CD14-positive monocyte (primary cell): ENCODE data around the gene NAALADL1. TPM values are rescaled to one million over a fixed set of nuclear protein-coding genes. Genes with fewer than 3 reads are reported as not detected.

Experiments used
- DNase-seq, 3 donors: peaks; one replicate each; pipeline ENCODE4 v3.0.0-alpha.2; 2011 to 2022
- H2AFZ ChIP-seq: 2 replicates; pipeline ENCODE4 v1.6.0; 2012; ENCODE audit warnings: mild to moderate bottlenecking, low read depth, low read length, inconsistent platforms; ENCODE audit not compliant: insufficient read depth, poor library complexity, severe bottlenecking
- H3K27ac ChIP-seq, 2 donors: 1 replicate in 1 of 2; 2 replicates in 1 of 2; pipeline ENCODE4 v1.5.1; 2012 to 2013; ENCODE audit warnings: low read length in 2 of 2, control low read depth in 1 of 2, inconsistent platforms in 1 of 2, low read depth in 1 of 2, mild to moderate bottlenecking in 1 of 2
- H3K27me3 ChIP-seq, 2 donors: one replicate each; pipeline versions ENCODE4 v1.6.0 to v1.6.1; 2011 to 2013; ENCODE audit warnings: low read length in 2 of 2; ENCODE audit not compliant: control insufficient read depth in 2 of 2, insufficient read depth in 2 of 2
- H3K36me3 ChIP-seq, 2 donors: replicated peaks in 1 of 2; 1 replicate in 1 of 2; 2 replicates in 1 of 2; pipeline versions ENCODE4 v1.5.1 to v1.6.1; 2012 to 2013; ENCODE audit warnings: low read length in 2 of 2, control low read depth in 1 of 2, inconsistent platforms in 1 of 2, mild to moderate bottlenecking in 1 of 2; ENCODE audit not compliant: insufficient read depth in 2 of 2, control insufficient read depth in 1 of 2
- H3K4me1 ChIP-seq, 2 donors: 1 replicate in 1 of 2; 2 replicates in 1 of 2; pipeline versions ENCODE4 v1.5.1 to v1.6.1; 2012 to 2013; ENCODE audit warnings: low read length in 2 of 2, control low read depth in 1 of 2, inconsistent platforms in 1 of 2, mild to moderate bottlenecking in 1 of 2, moderate library complexity in 1 of 2; ENCODE audit not compliant: insufficient read depth in 2 of 2, control insufficient read depth in 1 of 2
- H3K4me2 ChIP-seq: replicated peaks from 2 replicates; pipeline ENCODE3; 2012; ENCODE audit warnings: low read length, moderate library complexity, mild to moderate bottlenecking; ENCODE audit not compliant: poor library complexity, severe bottlenecking; ENCODE audit errors: extremely low read depth
- H3K4me3 ChIP-seq, 3 experiments: fragments of 200-600 bp in 1 of 3; sonication (generic) in 1 of 3; replicated peaks in 1 of 3; 1 replicate in 2 of 3; 2 replicates in 1 of 3; pipeline ENCODE4 v1.5.1; 2011 to 2013; ENCODE audit warnings: low read length in 3 of 3, mild to moderate bottlenecking in 3 of 3, control low read depth in 2 of 3, low read depth in 2 of 3, inconsistent platforms in 1 of 3, moderate library complexity in 1 of 3
- H3K79me2 ChIP-seq: 2 replicates; pipeline ENCODE4 v1.6.0; 2012; ENCODE audit warnings: mild to moderate bottlenecking, control low read depth, inconsistent platforms, low read length, moderate library complexity; ENCODE audit not compliant: insufficient read depth
- H3K9ac ChIP-seq: 2 replicates; pipeline ENCODE4 v1.6.0; 2017; ENCODE audit warnings: low read length, mild to moderate bottlenecking; ENCODE audit not compliant: insufficient read depth, poor library complexity, severe bottlenecking
- H3K9me3 ChIP-seq, 2 donors: replicated peaks in 1 of 2; 1 replicate in 1 of 2; 2 replicates in 1 of 2; pipeline versions ENCODE4 v1.5.1 to v1.6.1; 2012 to 2013; ENCODE audit warnings: low read length in 2 of 2, control low read depth in 1 of 2; ENCODE audit not compliant: control insufficient read depth in 1 of 2, insufficient read depth in 1 of 2
- H4K20me1 ChIP-seq: 2 replicates; pipeline ENCODE4 v1.6.0; 2012; ENCODE audit warnings: mild to moderate bottlenecking, low read length, control low read depth, moderate library complexity; ENCODE audit not compliant: insufficient read depth
- H3K27ac Mint-ChIP-seq, 7 donors: one replicate each; pipeline ENCODE4 v1.8.0; 2020; ENCODE audit warnings: mild to moderate bottlenecking in 7 of 7, mixed read lengths in 7 of 7, moderate library complexity in 6 of 7, inconsistent platforms in 2 of 7
- H3K27me3 Mint-ChIP-seq, 3 donors: one replicate each; pipeline ENCODE4 v1.8.0; 2021 to 2022; ENCODE audit warnings: low read depth in 3 of 3, mild to moderate bottlenecking in 3 of 3, mixed read lengths in 3 of 3, moderate library complexity in 3 of 3, inconsistent platforms in 1 of 3
- H3K36me3 Mint-ChIP-seq, 2 donors: one replicate each; pipeline ENCODE4 v1.8.0; 2020; ENCODE audit warnings: mixed read lengths in 2 of 2, inconsistent platforms in 1 of 2, mild to moderate bottlenecking in 1 of 2
- H3K4me1 Mint-ChIP-seq: one replicate; pipeline ENCODE4 v1.8.0; 2020; ENCODE audit warnings: mild to moderate bottlenecking, mixed read lengths
- H3K4me3 Mint-ChIP-seq, 2 donors: one replicate each; pipeline ENCODE4 v1.8.0; 2020; ENCODE audit warnings: mild to moderate bottlenecking in 2 of 2, mixed read lengths in 2 of 2, moderate library complexity in 1 of 2
- H3K9me3 Mint-ChIP-seq, 7 donors: one replicate each; pipeline ENCODE4 v1.8.0; 2020 to 2022; ENCODE audit warnings: mixed read lengths in 7 of 7, mild to moderate bottlenecking in 6 of 7, moderate library complexity in 6 of 7, inconsistent platforms in 2 of 7
- CTCF ChIP-seq: fragments of 200-600 bp; IDR thresholded peaks from one replicate; pipeline ENCODE4 v1.8.0; 2022; ENCODE audit warnings: antibody characterized with exemption, mild to moderate bottlenecking
- WGBS: methylation state at CpG from one replicate; pipeline ENCODE4 v1.1.5; 2013; ENCODE audit warnings: missing lambda C conversion rate; ENCODE audit not compliant: insufficient coverage; 5-methylcytosine and 5-hydroxymethylcytosine counted together
- intact Hi-C, 2 donors: fragments of 100-400 bp; cut with micrococcal nuclease; formaldehyde crosslinking; loops; one replicate each; pipeline versions ENCODE4 v1.15.0 to v1.15.1; 2023
- polyA plus RNA-seq, 3 donors: library from polyadenylated mRNA; depleted of rRNA in 1 of 3; unstranded in 2 of 3; stranded (reverse) in 1 of 3; fragments of 300-500 nt in 2 of 3; fragments of >200 nt in 1 of 3; fragmentation: Illumina TruSeq in 2 of 3; gene quantifications; 1 replicate in 2 of 3; 2 replicates in 1 of 3; pipeline ENCODE4 v1.2.3, GENCODE V29; 2012 to 2021

Gene NAALADL1
- polyA plus RNA-seq, 3 donors: 11.1 to 20.1 (median 20.1) TPM

- H3K4me1 Mint-ChIP-seq: peaks cover 38% of the 10 kb centered on the region
- peaks cover 34 to 53% of the 10 kb centered on the region in 2 donors for H3K36me3 Mint-ChIP-seq
- no peak for DNase-seq
- peaks cover 10% of the 10 kb centered on the region for H4K20me1 ChIP-seq
- H3K4me3 ChIP-seq: no peak overlapping the region
- H3K4me3 Mint-ChIP-seq: no peak overlapping the region
- intact Hi-C loops: loop anchor here in 1 of 2 donors (10.0 kb wide), 2 partner anchors 175 to 555 kb away; partner anchors contain the start of genes CDC42BPG, EHBP1L1, FAM89B and ZNRD2
- peak overlapping the region in 1 of 7 donors; percentile 43 for H3K27ac Mint-ChIP-seq
- H3K9ac ChIP-seq: no peak overlapping the region
- no peaks in the 10 kb centered on the region for H3K9me3 ChIP-seq
- peaks cover 22 to 40% of the 10 kb centered on the region in 2 donors for H3K36me3 ChIP-seq
- H3K4me1 ChIP-seq: peaks cover 12 to 23% of the 10 kb centered on the region in 2 donors
- peaks cover 30% of the 10 kb centered on the region for H3K79me2 ChIP-seq
- H3K27me3 Mint-ChIP-seq: no peaks in the 10 kb centered on the region
- no peak for TF ChIP-seq CTCF
- H2AFZ ChIP-seq: no peak overlapping the region
- WGBS: no CpG with 5 or more reads among the region's 7 CpGs
- H3K9me3 Mint-ChIP-seq: peaks cover 0 to 6% (median 0%) of the 10 kb centered on the region in 7 donors
- H3K4me2 ChIP-seq: no peak overlapping the region
- H3K27me3 ChIP-seq: no peaks in the 10 kb centered on the region
- H3K27ac ChIP-seq: no peak overlapping the region
Measured at GRCh38 chr11:65019824-65020223, 38.5 kb downstream of the NAALADL1 start.

GRCh38 chr11:65017937-65018336, 40.4 kb downstream of the NAALADL1 start:
- no peak overlapping the region for H3K4me2 ChIP-seq
- H3K36me3 ChIP-seq: peaks cover 22 to 40% of the 10 kb centered on the region in 2 donors
- TF ChIP-seq CTCF: no peak
- H3K36me3 Mint-ChIP-seq: peaks cover 34 to 53% of the 10 kb centered on the region in 2 donors
- H3K9me3 Mint-ChIP-seq: peaks cover 0 to 9% (median 0%) of the 10 kb centered on the region in 7 donors
- no peak overlapping the region for H3K27ac ChIP-seq
- H3K27me3 Mint-ChIP-seq: no peaks in the 10 kb centered on the region
- DNase-seq: no peak
- no peak overlapping the region for H3K4me3 Mint-ChIP-seq
- H3K9ac ChIP-seq: no peak overlapping the region
- H3K9me3 ChIP-seq: no peaks in the 10 kb centered on the region
- peaks cover 37% of the 10 kb centered on the region for H3K79me2 ChIP-seq
- H3K4me3 ChIP-seq: no peak overlapping the region
- H4K20me1 ChIP-seq: peaks cover 10% of the 10 kb centered on the region
- H3K27me3 ChIP-seq: no peaks in the 10 kb centered on the region
- WGBS: 100% methylated on average over 2 of the region's 6 CpGs
- peaks cover 20 to 40% of the 10 kb centered on the region in 2 donors for H3K4me1 ChIP-seq
- peak overlapping the region in 1 of 7 donors; percentile 50 for H3K27ac Mint-ChIP-seq
- peaks cover 44% of the 10 kb centered on the region for H3K4me1 Mint-ChIP-seq
- intact Hi-C loops: loop anchor here in 1 of 2 donors (10.0 kb wide), 1 partner anchor 173 kb away; the partner anchor contains the start of gene CDC42BPG
- H2AFZ ChIP-seq: no peak overlapping the region
